ENCODE results near the gene DET1. TPM values are rescaled to one million over a fixed set of nuclear protein-coding genes. Genes with fewer than 3 reads are reported as not detected.
A peak's percentile ranks its signal among the peaks of the same experiment; 100 is the strongest.

Gene DET1
- total RNA-seq = 1.5 and 2.6 TPM in 2 replicates

- Mint-ChIP-seq H3K27ac (peak within 1 kb of the TSS; percentile 85), H3K27me3 (ENCODE audit: low read depth) (no peaks in the 10 kb centered on the region), H3K4me1 (ENCODE audit: low read depth) (peaks cover 8% of the 10 kb centered on the region), H3K36me3 (ENCODE audit: low read depth) (no peaks in the 10 kb centered on the region), H3K4me3 (ENCODE audit: low read depth) (peak within 1 kb of the TSS; percentile 87), H3K9me3 (peaks cover 6% of the 10 kb centered on the region)
- intact Hi-C loops (cut with micrococcal nuclease) = loop anchor here (1.0 to 10.0 kb wide), 3 partner anchors 75 to 348 kb away; partner anchors contain the start of genes AEN, HAPLN3, MRPL46 and MRPS11
- peak; percentile 92 for DNase-seq (ENCODE audit: low spot score)
Observed at GRCh38 chr15:88546248-88547129, at the start of gene DET1. Gene DET1 (minus strand): TSS chr15:88546681. CDS start chr15:88531705, 14,976 bp downstream.

GRCh38 chr15:88591384-88591783 is 44.9 kb upstream of the DET1 start:
- no peaks in the 10 kb centered on the region for H3K9me3 Mint-ChIP-seq
- H3K36me3 Mint-ChIP-seq (ENCODE audit: low read depth) = no peaks in the 10 kb centered on the region
- no peak for DNase-seq (ENCODE audit: low spot score)
- intact Hi-C loops (cut with micrococcal nuclease) = no loop called here
- H3K4me1 Mint-ChIP-seq (ENCODE audit: low read depth) = no peaks in the 10 kb centered on the region
- no peak overlapping the region for H3K4me3 Mint-ChIP-seq (ENCODE audit: low read depth)
- peaks cover 6% of the 10 kb centered on the region for H3K27me3 Mint-ChIP-seq (ENCODE audit: low read depth)
- no peak overlapping the region for H3K27ac Mint-ChIP-seq

GRCh38 chr15:88590759-88591158 is 44.3 kb upstream of the DET1 start:
- no peak for DNase-seq (ENCODE audit: low spot score)
- Mint-ChIP-seq H3K36me3 (ENCODE audit: low read depth) (no peaks in the 10 kb centered on the region), H3K27ac (no peak overlapping the region), H3K4me3 (ENCODE audit: low read depth) (no peak overlapping the region), H3K27me3 (ENCODE audit: low read depth) (peaks cover 9% of the 10 kb centered on the region), H3K9me3 (no peaks in the 10 kb centered on the region), H3K4me1 (ENCODE audit: low read depth) (no peaks in the 10 kb centered on the region)
- intact Hi-C loops (cut with micrococcal nuclease) = no loop called here

GRCh38 chr15:88586401-88587162 is 40.1 kb upstream of the DET1 start:
- DNase-seq (ENCODE audit: low spot score) = no peak
- no peak overlapping the region for H3K4me3 Mint-ChIP-seq (ENCODE audit: low read depth)
- H3K36me3 Mint-ChIP-seq (ENCODE audit: low read depth) = no peaks in the 10 kb centered on the region
- intact Hi-C loops (cut with micrococcal nuclease) = no loop called here
- no peaks in the 10 kb centered on the region for H3K4me1 Mint-ChIP-seq (ENCODE audit: low read depth)
- H3K27me3 Mint-ChIP-seq (ENCODE audit: low read depth) = peaks cover 12% of the 10 kb centered on the region
- H3K27ac Mint-ChIP-seq = no peak overlapping the region
- H3K9me3 Mint-ChIP-seq = no peaks in the 10 kb centered on the region

GRCh38 chr15:88580532-88580931 is 34.1 kb upstream of the DET1 start:
- H3K4me1 Mint-ChIP-seq (ENCODE audit: low read depth) = no peaks in the 10 kb centered on the region
- intact Hi-C loops (cut with micrococcal nuclease) = no loop called here
- no peak overlapping the region for H3K4me3 Mint-ChIP-seq (ENCODE audit: low read depth)
- no peak for DNase-seq (ENCODE audit: low spot score)
- H3K27ac Mint-ChIP-seq = no peak overlapping the region
- no peaks in the 10 kb centered on the region for H3K36me3 Mint-ChIP-seq (ENCODE audit: low read depth)
- H3K27me3 Mint-ChIP-seq (ENCODE audit: low read depth) = peaks cover 6% of the 10 kb centered on the region
- no peaks in the 10 kb centered on the region for H3K9me3 Mint-ChIP-seq

GRCh38 chr15:88579322-88579721 is 32.8 kb upstream of the DET1 start:
- no peak overlapping the region for H3K27ac Mint-ChIP-seq
- no peaks in the 10 kb centered on the region for H3K36me3 Mint-ChIP-seq (ENCODE audit: low read depth)
- intact Hi-C loops (cut with micrococcal nuclease) = no loop called here
- H3K4me3 Mint-ChIP-seq (ENCODE audit: low read depth) = no peak overlapping the region
- no peak for DNase-seq (ENCODE audit: low spot score)
- H3K4me1 Mint-ChIP-seq (ENCODE audit: low read depth) = no peaks in the 10 kb centered on the region
- H3K9me3 Mint-ChIP-seq = no peaks in the 10 kb centered on the region
- peaks cover 4% of the 10 kb centered on the region for H3K27me3 Mint-ChIP-seq (ENCODE audit: low read depth)

- Mint-ChIP-seq H3K27me3 (ENCODE audit: low read depth) (peaks cover 6% of the 10 kb centered on the region), H3K4me1 (ENCODE audit: low read depth) (no peaks in the 10 kb centered on the region), H3K4me3 (ENCODE audit: low read depth) (no peak overlapping the region), H3K27ac (no peak overlapping the region), H3K9me3 (no peaks in the 10 kb centered on the region), H3K36me3 (ENCODE audit: low read depth) (no peaks in the 10 kb centered on the region)
- DNase-seq (ENCODE audit: low spot score) = no peak
- intact Hi-C loops (cut with micrococcal nuclease) = no loop called here
Observed at GRCh38 chr15:88574655-88575054, 28.2 kb upstream of the DET1 start.

GRCh38 chr15:88574077-88574476 is 27.6 kb upstream of the DET1 start:
- H3K9me3 Mint-ChIP-seq = no peaks in the 10 kb centered on the region
- H3K27ac Mint-ChIP-seq = no peak overlapping the region
- H3K27me3 Mint-ChIP-seq (ENCODE audit: low read depth) = peaks cover 6% of the 10 kb centered on the region
- intact Hi-C loops (cut with micrococcal nuclease) = no loop called here
- H3K36me3 Mint-ChIP-seq (ENCODE audit: low read depth) = no peaks in the 10 kb centered on the region
- H3K4me3 Mint-ChIP-seq (ENCODE audit: low read depth) = no peak overlapping the region
- H3K4me1 Mint-ChIP-seq (ENCODE audit: low read depth) = no peaks in the 10 kb centered on the region
- DNase-seq (ENCODE audit: low spot score) = no peak

- Mint-ChIP-seq H3K4me3 (ENCODE audit: low read depth) (no peak overlapping the region), H3K9me3 (no peaks in the 10 kb centered on the region), H3K4me1 (ENCODE audit: low read depth) (no peaks in the 10 kb centered on the region), H3K27ac (no peak overlapping the region), H3K27me3 (ENCODE audit: low read depth) (peaks cover 6% of the 10 kb centered on the region), H3K36me3 (ENCODE audit: low read depth) (no peaks in the 10 kb centered on the region)
- intact Hi-C loops (cut with micrococcal nuclease) = no loop called here
- DNase-seq (ENCODE audit: low spot score) = no peak
Observed at GRCh38 chr15:88571852-88572259, 25.4 kb upstream of the DET1 start.

GRCh38 chr15:88571153-88571851 is 24.8 kb upstream of the DET1 start:
- intact Hi-C loops (cut with micrococcal nuclease) = no loop called here

GRCh38 chr15:88568589-88568988 is 22.1 kb upstream of the DET1 start:
- no peaks in the 10 kb centered on the region for H3K9me3 Mint-ChIP-seq

More at GRCh38 chr15:88571153-88571851, 24.8 kb upstream of the DET1 start:
- no peaks in the 10 kb centered on the region for H3K36me3 Mint-ChIP-seq (ENCODE audit: low read depth)
- no peaks in the 10 kb centered on the region for H3K4me1 Mint-ChIP-seq (ENCODE audit: low read depth)
- no peak overlapping the region for H3K4me3 Mint-ChIP-seq (ENCODE audit: low read depth)
- H3K27me3 Mint-ChIP-seq (ENCODE audit: low read depth) = peaks cover 6% of the 10 kb centered on the region
- H3K27ac Mint-ChIP-seq = no peak overlapping the region
- H3K9me3 Mint-ChIP-seq = no peaks in the 10 kb centered on the region
- no peak for DNase-seq (ENCODE audit: low spot score)

GRCh38 chr15:88564741-88565140 is 18.3 kb upstream of the DET1 start:
- Mint-ChIP-seq H3K36me3 (ENCODE audit: low read depth) (no peaks in the 10 kb centered on the region), H3K27ac (no peak overlapping the region)
- intact Hi-C loops (cut with micrococcal nuclease) = no loop called here

More at GRCh38 chr15:88568589-88568988, 22.1 kb upstream of the DET1 start:
- Mint-ChIP-seq H3K4me1 (ENCODE audit: low read depth) (no peaks in the 10 kb centered on the region), H3K27me3 (ENCODE audit: low read depth) (no peaks in the 10 kb centered on the region), H3K4me3 (ENCODE audit: low read depth) (no peak overlapping the region), H3K27ac (no peak overlapping the region), H3K36me3 (ENCODE audit: low read depth) (no peaks in the 10 kb centered on the region)
- intact Hi-C loops (cut with micrococcal nuclease) = no loop called here
- no peak for DNase-seq (ENCODE audit: low spot score)

More at GRCh38 chr15:88564741-88565140, 18.3 kb upstream of the DET1 start:
- H3K9me3 Mint-ChIP-seq = no peaks in the 10 kb centered on the region
- H3K4me3 Mint-ChIP-seq (ENCODE audit: low read depth) = no peak overlapping the region
- H3K4me1 Mint-ChIP-seq (ENCODE audit: low read depth) = no peaks in the 10 kb centered on the region
- no peaks in the 10 kb centered on the region for H3K27me3 Mint-ChIP-seq (ENCODE audit: low read depth)
- DNase-seq (ENCODE audit: low spot score) = no peak

Data from activated T-helper 2 cell treated with anti-CD3 and anti-CD28 coated beads, Interferon-gamma antibody, Interleukin-2, Interleukin-4, amounts not matched to agents 10 μg/mL and 5 μg/mL and 100 μg/mL, durations not matched to agents 14 hours and 24 hours and 36 hours (primary cell).